ENCODE data around the gene ZNF268. TPM values are rescaled to one million over a fixed set of nuclear protein-coding genes. Genes with fewer than 3 reads are reported as not detected.

ZNF268 gene
- 12.9 and 16.9 TPM in 2 replicates for total RNA-seq (2014; rRNA removed; shearing (Covaris generic))

GRCh38 chr12:133181238-133181959, at the start of gene ZNF268:
Gene ZNF268, plus strand, starts transcription at chr12:133181495. Its CDS starts 503 bp downstream, at chr12:133181998.
- DNase-seq (ENCODE audit: low spot score) = peak; percentile 75

- DNase-seq (ENCODE audit: low spot score) = no peak
These were observed 45.5 kb upstream of the ZNF268 start for GRCh38 chr12:133135747-133136146.

GRCh38 chr12:133145981-133146380, 35.3 kb upstream of the ZNF268 start:
- DNase-seq (ENCODE audit: low spot score) = no peak

GRCh38 chr12:133156125-133156690, 25.1 kb upstream of the ZNF268 start:
- no peak for DNase-seq (ENCODE audit: low spot score)

GRCh38 chr12:133165776-133166175, 15.5 kb upstream of the ZNF268 start:
- no peak for DNase-seq (ENCODE audit: low spot score)

GRCh38 chr12:133172491-133172890, 8.8 kb upstream of the ZNF268 start:
- DNase-seq (ENCODE audit: low spot score) = no peak

GRCh38 chr12:133174901-133175300, 6.4 kb upstream of the ZNF268 start:
- no peak for DNase-seq (ENCODE audit: low spot score)

GRCh38 chr12:133180669-133181068, 626 bp upstream of the ZNF268 start:
- DNase-seq (ENCODE audit: low spot score) = no peak

- DNase-seq (ENCODE audit: low spot score) = no peak
These were observed 8.9 kb downstream of the ZNF268 start for GRCh38 chr12:133190176-133190575.

GRCh38 chr12:133192847-133193246, 11.6 kb downstream of the ZNF268 start:
- no peak for DNase-seq (ENCODE audit: low spot score)

- no peak for DNase-seq (ENCODE audit: low spot score)
These were observed 20.6 kb downstream of the ZNF268 start for GRCh38 chr12:133201888-133202287.

GRCh38 chr12:133202493-133203343, 21.4 kb downstream of the ZNF268 start:
- DNase-seq (ENCODE audit: low spot score) = no peak

GRCh38 chr12:133203344-133204263, 22.3 kb downstream of the ZNF268 start:
- no peak for DNase-seq (ENCODE audit: low spot score)

- no peak for DNase-seq (ENCODE audit: low spot score)
These were observed 22.9 kb downstream of the ZNF268 start for GRCh38 chr12:133204264-133204603.

GRCh38 chr12:133206390-133206789, 25.1 kb downstream of the ZNF268 start:
- no peak for DNase-seq (ENCODE audit: low spot score)

GRCh38 chr12:133215724-133216123, 34.4 kb downstream of the ZNF268 start:
- no peak for DNase-seq (ENCODE audit: low spot score)

GRCh38 chr12:133217219-133217618, 35.9 kb downstream of the ZNF268 start:
- DNase-seq (ENCODE audit: low spot score) = no peak

GRCh38 chr12:133220521-133220920, 39.2 kb downstream of the ZNF268 start:
- no peak for DNase-seq (ENCODE audit: low spot score)

GRCh38 chr12:133221241-133221640, 39.9 kb downstream of the ZNF268 start:
- DNase-seq (ENCODE audit: low spot score) = no peak

- DNase-seq (ENCODE audit: low spot score) = no peak
These were observed 40.9 kb downstream of the ZNF268 start for GRCh38 chr12:133222211-133222610.

- DNase-seq (ENCODE audit: low spot score) = no peak
These were observed 44.2 kb downstream of the ZNF268 start for GRCh38 chr12:133225527-133225926.

GRCh38 chr12:133226690-133227089, 45.4 kb downstream of the ZNF268 start:
- no peak for DNase-seq (ENCODE audit: low spot score)
